Endothelial cell of umbilical vein (primary cell): ENCODE results near the gene MYRFL. TPM values are rescaled to one million over a fixed set of nuclear protein-coding genes. Genes with fewer than 3 reads are reported as not detected.

Experiments used
- BruUV-seq: library from RNA; stranded (reverse); fragments of 400-500 nt; replicated peaks from 2 replicates; lab custom pipeline; 2021; lab: Mats Ljungman, UMichigan
- CTCF ChIA-PET: fragments of 300-600, 350-600 bp; sonication (Branson Sonifier 250); formaldehyde crosslinking; loops from one replicate; lab custom pipeline; 2021; ENCODE audit warnings: antibody characterized with exemption, inconsistent platforms; lab: Charles Lee
- POLR2A ChIA-PET: fragments of 300-600, 350-600 bp; sonication (Branson Sonifier 250); formaldehyde crosslinking; loops from one replicate; lab custom pipeline; 2021; ENCODE audit warnings: antibody characterized with exemption, inconsistent platforms; lab: Charles Lee
- DNase-seq: peaks from one replicate; pipeline ENCODE4 v3.0.0-alpha.2; 2011; ENCODE audit warnings: low read depth, low spot score
- FAIRE-seq: peaks from 2 replicates; lab custom pipeline; 2011; peaks lifted over from hg19 to GRCh38; lab: Jason Lieb, UNC
- H2AFZ ChIP-seq: 2 replicates; pipeline ENCODE4 v1.6.0; 2012; ENCODE audit warnings: low read depth, low read length, control low read depth, inconsistent platforms
- H3K27ac ChIP-seq: 2 replicates; pipeline ENCODE4 v1.5.1; 2011; ENCODE audit warnings: low read depth, mild to moderate bottlenecking, control low read depth, low read length, moderate library complexity; ENCODE audit not compliant: insufficient read depth
- H3K27me3 ChIP-seq, 2 experiments: 2 replicates each; pipeline versions ENCODE4 v1.6.0 to v1.6.1; 2011; ENCODE audit warnings: low read length in 2 of 2, mixed read lengths in 1 of 2; ENCODE audit not compliant: control insufficient read depth in 2 of 2, insufficient read depth in 2 of 2
- H3K36me3 ChIP-seq, 2 experiments: 2 replicates in 1 of 2; 3 replicates in 1 of 2; pipeline ENCODE4 v1.5.1; 2011; ENCODE audit warnings: low read length in 2 of 2, mild to moderate bottlenecking in 1 of 2, moderate library complexity in 1 of 2; ENCODE audit not compliant: control insufficient read depth in 2 of 2, insufficient read depth in 2 of 2; ENCODE audit errors: extremely low read depth in 1 of 2
- H3K4me1 ChIP-seq: 3 replicates; pipeline ENCODE4 v1.5.1; 2011; ENCODE audit warnings: mild to moderate bottlenecking, low read length; ENCODE audit not compliant: control insufficient read depth, insufficient read depth; ENCODE audit errors: extremely low read depth
- H3K4me2 ChIP-seq: 2 replicates; pipeline ENCODE4 v1.6.1; 2011; ENCODE audit warnings: low read length, control low read depth, mixed read lengths; ENCODE audit not compliant: insufficient read depth
- H3K4me3 ChIP-seq, 3 experiments: fragments of 200-600 bp in 1 of 3; sonication (generic), shearing (Covaris generic) in 1 of 3; replicated peaks in 1 of 3; 2 replicates each; pipeline ENCODE4 v1.5.1; 2011 to 2016; ENCODE audit warnings: control low read depth in 3 of 3, low read length in 3 of 3, mild to moderate bottlenecking in 2 of 3, inconsistent platforms in 1 of 3, low read depth in 1 of 3, moderate library complexity in 1 of 3; ENCODE audit not compliant: insufficient read depth in 1 of 3
- H3K79me2 ChIP-seq: 2 replicates; pipeline ENCODE4 v1.6.0; 2012; ENCODE audit warnings: low read length, inconsistent platforms; ENCODE audit not compliant: control insufficient read depth, insufficient read depth
- H3K9ac ChIP-seq: replicated peaks from 2 replicates; pipeline ENCODE3; 2011; ENCODE audit warnings: low read length, control low read depth; ENCODE audit not compliant: insufficient read depth; ENCODE audit errors: extremely low read depth
- H3K9me1 ChIP-seq: replicated peaks from 3 replicates; pipeline ENCODE4 v1.6.0; 2011; ENCODE audit warnings: mild to moderate bottlenecking, low read length; ENCODE audit not compliant: control insufficient read depth, insufficient read depth; ENCODE audit errors: extremely low read depth
- H3K9me3 ChIP-seq: replicated peaks from 2 replicates; pipeline ENCODE4 v1.5.1; 2012; ENCODE audit warnings: low read length, inconsistent platforms; ENCODE audit not compliant: control insufficient read depth, insufficient read depth
- H4K20me1 ChIP-seq: replicated peaks from 2 replicates; pipeline ENCODE3; 2011; ENCODE audit warnings: mild to moderate bottlenecking, low read length; ENCODE audit not compliant: control insufficient read depth, insufficient read depth; ENCODE audit errors: extremely low read depth
- EZH2 ChIP-seq: IDR thresholded peaks from 2 replicates; pipeline ENCODE4 v1.6.1; 2012; ENCODE audit warnings: borderline replicate concordance, low read depth, mild to moderate bottlenecking, moderate library complexity, low read length, inconsistent platforms; ENCODE audit not compliant: severe bottlenecking
- FOS ChIP-seq: IDR thresholded peaks from 2 replicates; pipeline ENCODE4 v1.6.1; 2011; ENCODE audit warnings: mild to moderate bottlenecking, low read length, moderate library complexity, borderline replicate concordance; ENCODE audit not compliant: insufficient read depth
- GATA2 ChIP-seq: IDR thresholded peaks from 2 replicates; pipeline ENCODE4 v1.7.0; 2011; ENCODE audit warnings: low read depth, mild to moderate bottlenecking, moderate library complexity, mixed read lengths, low read length; ENCODE audit not compliant: insufficient read length, insufficient read depth
- JUN ChIP-seq: IDR thresholded peaks from 2 replicates; pipeline ENCODE4 v1.6.1; 2011; ENCODE audit warnings: borderline replicate concordance, low read depth; ENCODE audit not compliant: insufficient read length, insufficient read depth
- MYC ChIP-seq: IDR thresholded peaks from one replicate; pipeline ENCODE4 v1.6.1; 2011; ENCODE audit warnings: mild to moderate bottlenecking, low read depth, low read length
- POLR2A ChIP-seq: IDR thresholded peaks from 2 replicates; pipeline ENCODE4 v1.6.1; 2012; ENCODE audit warnings: low read depth, mild to moderate bottlenecking, control low read depth, low read length
- POLR2AphosphoS5 ChIP-seq: IDR thresholded peaks from 2 replicates; pipeline ENCODE4 v1.6.1; 2012; ENCODE audit warnings: low read depth, mild to moderate bottlenecking, control low read depth, low read length, moderate library complexity; ENCODE audit not compliant: insufficient read depth
- dilution Hi-C: fragments of 300-500 bp; cut with MboI; formaldehyde crosslinking; loops from one replicate; pipeline ENCODE4 v1.15.0; 2019; ENCODE audit warnings: low sequenced_read_pairs; ENCODE audit not compliant: extremely low pct_ligation_motif_present
- intact Hi-C: fragments of 100-400 bp; cut with micrococcal nuclease; formaldehyde crosslinking; loops from one replicate; pipeline ENCODE4 v1.10.0; 2022
- polyA plus RNA-seq, 4 experiments: library from polyadenylated mRNA; depleted of rRNA in 3 of 4; stranded (reverse) in 3 of 4; unstranded in 1 of 4; fragments of >200 nt; gene quantifications; 2 replicates each; pipeline versions ENCODE4 v1.2.1 to v1.2.3, GENCODE V29; 2011 to 2012; ENCODE audit warnings: missing spikeins in 1 of 4
- total RNA-seq: library from RNA; stranded (reverse); gene quantifications from 2 replicates; pipeline ENCODE4 v1.2.3, GENCODE V29; 2021
- TF ChIP-seq, protein P1 (sequence below): IDR thresholded peaks from 2 replicates; pipeline ENCODE4 v1.6.1; 2011; ENCODE audit not compliant: insufficient read depth, insufficient read length
- TF ChIP-seq, protein P2 (sequence below), 2 donors: IDR thresholded peaks; 1 replicate in 1 of 2; 2 replicates in 1 of 2; pipeline ENCODE4 v1.5.1; 2011; ENCODE audit warnings: low read length in 2 of 2, mild to moderate bottlenecking in 2 of 2, moderate library complexity in 2 of 2, control low read depth in 1 of 2, inconsistent platforms in 1 of 2, low read depth in 1 of 2; ENCODE audit not compliant: insufficient read depth in 1 of 2; ENCODE audit errors: extremely low read depth in 1 of 2

The MYRFL gene
- total and polyA plus RNA-seq, 2 donors (not counting 3 experiments of a cell fraction or from before 2014, with no cell fraction given): not detected

DNA sequence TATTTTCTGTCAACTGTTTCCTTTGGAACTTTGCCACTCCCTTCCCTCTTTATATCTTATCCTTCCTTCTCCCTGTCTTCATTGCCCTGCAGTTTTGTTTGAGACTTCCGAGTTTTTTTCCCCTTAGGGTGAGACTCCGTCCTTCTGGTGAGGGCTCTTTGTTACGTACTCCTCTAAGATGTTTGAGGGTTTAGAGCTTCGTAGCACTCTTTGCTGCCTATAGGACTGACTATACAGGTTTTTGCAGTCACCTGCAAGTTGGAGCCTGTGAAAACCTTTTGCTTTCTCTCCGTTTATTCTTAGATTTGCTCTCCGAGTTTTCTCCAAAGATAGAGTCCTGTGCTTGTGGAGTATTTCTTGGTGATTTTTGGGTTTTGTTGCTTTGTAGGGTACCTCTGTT, 41.7 kb upstream of the MYRFL start:
- POLR2A ChIA-PET: no interaction called here
- Histone ChIP-seq H3K4me1 (no peaks in the 10 kb centered on the region), H3K4me2 (no peak overlapping the region), H3K4me3 (no peak overlapping the region), H3K79me2 (no peaks in the 10 kb centered on the region), H3K27me3 (no peaks in the 10 kb centered on the region), H3K9me1 (no peaks in the 10 kb centered on the region), H3K9me3 (no peaks in the 10 kb centered on the region), H3K36me3 (no peaks in the 10 kb centered on the region), H3K9ac (no peak overlapping the region), H2AFZ (no peak overlapping the region), H4K20me1 (no peaks in the 10 kb centered on the region), H3K27ac (no peak overlapping the region)
- intact Hi-C loops: loop anchor here (5.0 to 10.0 kb wide), 3 partner anchors 94 to 949 kb away; no protein-coding TSS in a partner anchor
- dilution Hi-C loops: no loop called here
- DNase-seq (no peak), FAIRE-seq (no peak)
- no TSS peak for BruUV-seq
- TF ChIP-seq EZH2: no peak
- no peak for TF ChIP-seq FOS
- no peak for TF ChIP-seq GATA2
- no peak for TF ChIP-seq MYC
- no peak for TF ChIP-seq POLR2A
- no peak for TF ChIP-seq POLR2AphosphoS5
- TF ChIP-seq, protein P1, sequence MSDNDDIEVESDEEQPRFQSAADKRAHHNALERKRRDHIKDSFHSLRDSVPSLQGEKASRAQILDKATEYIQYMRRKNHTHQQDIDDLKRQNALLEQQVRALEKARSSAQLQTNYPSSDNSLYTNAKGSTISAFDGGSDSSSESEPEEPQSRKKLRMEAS: no peak
- TF ChIP-seq, protein P2, sequence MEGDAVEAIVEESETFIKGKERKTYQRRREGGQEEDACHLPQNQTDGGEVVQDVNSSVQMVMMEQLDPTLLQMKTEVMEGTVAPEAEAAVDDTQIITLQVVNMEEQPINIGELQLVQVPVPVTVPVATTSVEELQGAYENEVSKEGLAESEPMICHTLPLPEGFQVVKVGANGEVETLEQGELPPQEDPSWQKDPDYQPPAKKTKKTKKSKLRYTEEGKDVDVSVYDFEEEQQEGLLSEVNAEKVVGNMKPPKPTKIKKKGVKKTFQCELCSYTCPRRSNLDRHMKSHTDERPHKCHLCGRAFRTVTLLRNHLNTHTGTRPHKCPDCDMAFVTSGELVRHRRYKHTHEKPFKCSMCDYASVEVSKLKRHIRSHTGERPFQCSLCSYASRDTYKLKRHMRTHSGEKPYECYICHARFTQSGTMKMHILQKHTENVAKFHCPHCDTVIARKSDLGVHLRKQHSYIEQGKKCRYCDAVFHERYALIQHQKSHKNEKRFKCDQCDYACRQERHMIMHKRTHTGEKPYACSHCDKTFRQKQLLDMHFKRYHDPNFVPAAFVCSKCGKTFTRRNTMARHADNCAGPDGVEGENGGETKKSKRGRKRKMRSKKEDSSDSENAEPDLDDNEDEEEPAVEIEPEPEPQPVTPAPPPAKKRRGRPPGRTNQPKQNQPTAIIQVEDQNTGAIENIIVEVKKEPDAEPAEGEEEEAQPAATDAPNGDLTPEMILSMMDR (IDR thresholded peaks at IDR 0.05; ENCODE audit: extremely low read depth in 1 of 2, insufficient read depth in 1 of 2, low read depth in 1 of 2, low read length in 2 of 2): no peak
- no peak for TF ChIP-seq JUN
- CTCF ChIA-PET: interaction anchor here (1.0 to 5.6 kb wide), 5 partner anchors 10 to 794 kb away, joined by 3 to 77 read pairs (median 3); no protein-coding TSS in a partner anchor
